SK-N-DZ (cell line): ENCODE results near the gene GDPD3. TPM values are rescaled to one million over a fixed set of nuclear protein-coding genes. Genes with fewer than 3 reads are reported as not detected.
A peak's percentile ranks its signal among the peaks of the same experiment; 100 is the strongest.
"Not testable (repeated sequence)": the region's sequence is repeated elsewhere in the genome, so short reads cannot be mapped to it uniquely, and the experiment has no call there.

Source experiments
- DNase-seq: peaks from one replicate; pipeline ENCODE4 v3.0.0-alpha.2; 2015; ENCODE audit warnings: low spot score
- polyA plus RNA-seq, 2 experiments: library from polyadenylated mRNA; depleted of rRNA; stranded (reverse); fragments of >200 nt; gene quantifications; 2 replicates each; pipeline ENCODE4 v1.2.3, GENCODE V29; 2014

Gene GDPD3
- 0.80 and 1.8 TPM in 2 replicates for polyA plus RNA-seq (2014; cell fraction: cytosol; rRNA removed)
- polyA plus RNA-seq (2014; cell fraction: nucleus; rRNA removed), result 20.8 and 35.5 TPM in 2 replicates

GRCh38 chr16:30113031-30113710 lies at the start of gene GDPD3:
TSS of gene GDPD3 (minus strand) at chr16:30113537. CDS start at chr16:30113478, 59 bp downstream.
- no peak for DNase-seq

GRCh38 chr16:30157214-30157613 lies 43.9 kb upstream of the GDPD3 start:
- no peak for DNase-seq

GRCh38 chr16:30155188-30155587 lies 41.9 kb upstream of the GDPD3 start:
- no peak for DNase-seq

- no peak for DNase-seq
Observed at GRCh38 chr16:30152517-30152916, 39.2 kb upstream of the GDPD3 start.

GRCh38 chr16:30151091-30151490 lies 37.8 kb upstream of the GDPD3 start:
- peak; percentile 69 for DNase-seq

GRCh38 chr16:30149250-30149930 lies 36.1 kb upstream of the GDPD3 start:
- no peak for DNase-seq

GRCh38 chr16:30147843-30148510 lies 34.6 kb upstream of the GDPD3 start:
- DNase-seq, result no peak

- DNase-seq, result no peak
Observed at GRCh38 chr16:30145657-30146056, 32.3 kb upstream of the GDPD3 start.

GRCh38 chr16:30144917-30145316 lies 31.6 kb upstream of the GDPD3 start:
- no peak for DNase-seq

- no peak for DNase-seq
Observed at GRCh38 chr16:30144017-30144416, 30.7 kb upstream of the GDPD3 start.

- DNase-seq, result no peak
Observed at GRCh38 chr16:30143347-30143702, 30.0 kb upstream of the GDPD3 start.

- DNase-seq, result peak; percentile 53
Observed at GRCh38 chr16:30142672-30143346, 29.5 kb upstream of the GDPD3 start.

- no peak for DNase-seq
Observed at GRCh38 chr16:30141750-30142149, 28.4 kb upstream of the GDPD3 start.

- no peak for DNase-seq
Observed at GRCh38 chr16:30139583-30140481, 26.5 kb upstream of the GDPD3 start.

GRCh38 chr16:30137897-30138296 lies 24.6 kb upstream of the GDPD3 start:
- DNase-seq, result peak; percentile 38

- DNase-seq, result no peak
Observed at GRCh38 chr16:30136971-30137605, 23.8 kb upstream of the GDPD3 start.

GRCh38 chr16:30132591-30132990 lies 19.3 kb upstream of the GDPD3 start:
- DNase-seq, result no peak

GRCh38 chr16:30131869-30132475 lies 18.6 kb upstream of the GDPD3 start:
- no peak for DNase-seq

GRCh38 chr16:30127993-30128392 lies 14.7 kb upstream of the GDPD3 start:
- no peak for DNase-seq

- not testable (repeated sequence) for DNase-seq
Observed at GRCh38 chr16:30125690-30126089, 12.4 kb upstream of the GDPD3 start.
